Brain microvascular endothelial cell (primary cell): Measurements from ENCODE around the gene PKP3.

Source experiments
- DNase-seq: peaks from one replicate; pipeline ENCODE4 v3.0.0-alpha.2; 2020
- H3K27ac ChIP-seq: fragments of 250-450 bp; sonication (Bioruptor Pico); 2 replicates; pipeline ENCODE4 v1.5.1; 2020; ENCODE audit warnings: mild to moderate bottlenecking, moderate library complexity
- H3K27me3 ChIP-seq: fragments of 250-450 bp; sonication (Bioruptor Pico); replicated peaks from 2 replicates; pipeline ENCODE4 v1.5.1; 2020; ENCODE audit warnings: mild to moderate bottlenecking
- H3K36me3 ChIP-seq: fragments of 250-450 bp; sonication (Bioruptor Pico); replicated peaks from 2 replicates; pipeline ENCODE4 v1.5.1; 2020; ENCODE audit warnings: mild to moderate bottlenecking
- H3K4me3 ChIP-seq: 2 replicates; pipeline ENCODE4 v1.5.1; 2011; ENCODE audit warnings: low read depth, mild to moderate bottlenecking, control low read depth, low read length, moderate library complexity
- CTCF ChIP-seq: IDR thresholded peaks from 2 replicates; pipeline ENCODE4 v1.5.1; 2011; ENCODE audit warnings: low read depth, mild to moderate bottlenecking, moderate library complexity, low read length, control low read depth, inconsistent platforms; ENCODE audit errors: missing control alignments
- in situ Hi-C: cut with HindIII; loops from 2 replicates; pipeline ENCODE4 v1.10.0; 2017; ENCODE audit warnings: low sequenced_read_pairs, low pct_ligation_motif_present

PKP3 gene

GRCh38 chr11:377174-377865, 16.7 kb upstream of the PKP3 start:
- TF ChIP-seq CTCF, result no peak
- Histone ChIP-seq H3K27ac (no peak overlapping the region), H3K36me3 (no peaks in the 10 kb centered on the region), H3K27me3 (no peaks in the 10 kb centered on the region), H3K4me3 (no peak overlapping the region)
- no peak for DNase-seq
- in situ Hi-C loops, result no loop called here

DNA sequence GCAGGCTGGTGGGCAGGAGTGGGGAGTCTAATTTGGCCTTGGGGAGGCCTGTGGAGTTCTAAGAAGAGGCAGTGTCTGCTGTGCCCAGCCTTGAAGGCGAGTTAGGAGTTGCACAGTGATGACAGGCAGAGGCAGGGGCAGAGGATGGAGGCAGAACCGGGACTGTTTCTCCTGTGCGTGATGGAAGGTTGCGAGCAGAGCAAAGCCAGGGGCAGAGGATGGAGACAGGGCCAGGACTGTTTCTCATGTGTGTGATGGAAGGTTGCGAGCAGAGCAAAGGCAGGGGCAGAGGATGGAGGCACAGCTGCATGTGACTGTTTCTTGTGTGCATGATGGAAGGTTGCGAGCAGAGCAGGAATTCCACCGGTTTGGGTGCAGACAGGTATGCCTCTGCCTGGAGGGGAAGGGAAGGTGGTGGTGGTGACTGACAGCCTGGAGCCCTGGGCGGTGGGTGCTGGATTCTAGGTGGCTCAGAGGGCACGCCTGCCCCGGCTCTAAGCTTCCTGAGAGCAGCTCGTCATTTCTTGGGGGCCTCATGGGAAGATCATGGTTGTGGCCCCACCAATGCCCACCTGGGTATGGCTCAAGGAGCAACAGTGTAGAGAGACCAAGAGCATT, 16.0 kb upstream of the PKP3 start:
- no peak for TF ChIP-seq CTCF
- in situ Hi-C loops, result no loop called here
- no peak for DNase-seq

DNA sequence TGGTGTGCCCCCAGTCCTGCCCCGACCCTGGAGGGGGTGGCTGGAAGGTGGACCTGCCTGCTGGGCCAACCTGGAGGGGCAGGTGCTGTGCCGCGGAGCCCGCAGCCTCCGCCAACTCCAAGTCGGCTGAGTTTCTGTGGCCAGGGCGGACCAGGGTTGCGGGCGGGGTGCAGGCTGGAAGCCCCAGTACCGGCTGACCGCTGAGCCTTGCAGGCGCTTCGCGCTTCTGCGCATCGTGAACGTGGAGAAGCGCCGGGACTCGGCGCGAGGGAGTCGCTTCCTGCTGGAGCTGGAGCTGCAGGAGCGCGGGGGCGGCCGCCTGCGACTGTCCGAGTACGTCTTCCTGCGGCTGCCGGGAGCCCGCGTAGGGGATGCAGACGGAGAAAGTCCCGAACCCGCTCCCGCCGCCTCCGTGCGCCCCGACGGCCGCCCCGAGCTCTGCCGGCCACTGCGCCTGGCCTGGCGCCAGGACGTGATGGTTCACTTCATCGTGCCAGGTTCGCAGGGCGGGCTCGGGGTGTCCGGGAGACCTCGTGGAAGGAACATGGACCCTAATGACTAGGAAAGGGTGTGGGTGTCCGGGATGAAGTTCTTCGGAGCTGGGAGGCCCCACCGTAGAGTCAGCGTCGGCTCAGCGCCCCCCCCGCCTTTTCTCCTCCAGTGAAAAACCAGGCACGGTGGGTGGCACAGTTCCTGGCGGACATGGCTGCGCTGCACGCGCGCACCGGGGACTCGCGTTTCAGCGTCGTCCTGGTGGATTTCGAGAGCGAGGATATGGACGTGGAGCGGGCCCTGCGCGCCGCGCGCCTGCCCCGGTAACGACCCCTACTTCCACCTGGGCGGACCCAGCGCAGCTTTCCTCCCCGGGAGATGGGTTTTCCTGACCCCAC, 14.6 kb upstream of the PKP3 start:
- no peak for DNase-seq
- no peak overlapping the region for H3K4me3 ChIP-seq
- in situ Hi-C loops, result no loop called here
- H3K36me3 ChIP-seq, result no peaks in the 10 kb centered on the region
- H3K27ac ChIP-seq, result no peak overlapping the region
- no peak for TF ChIP-seq CTCF
- H3K27me3 ChIP-seq, result no peaks in the 10 kb centered on the region

More for the DNA sequence above, 16.0 kb upstream of the PKP3 start:
- H3K4me3 ChIP-seq, result no peak overlapping the region
- H3K27me3 ChIP-seq, result no peaks in the 10 kb centered on the region
- H3K36me3 ChIP-seq, result no peaks in the 10 kb centered on the region
- H3K27ac ChIP-seq, result no peak overlapping the region

- Histone ChIP-seq H3K4me3 (no peak overlapping the region), H3K27ac (no peak overlapping the region), H3K27me3 (no peaks in the 10 kb centered on the region), H3K36me3 (no peaks in the 10 kb centered on the region)
- in situ Hi-C loops, result no loop called here
- TF ChIP-seq CTCF, result no peak
- no peak for DNase-seq
Measured at GRCh38 chr11:380095-380480, 13.9 kb upstream of the PKP3 start.

GRCh38 chr11:380491-380890, 13.5 kb upstream of the PKP3 start:
- in situ Hi-C loops, result no loop called here
- TF ChIP-seq CTCF, result no peak
- H3K27me3 ChIP-seq, result no peaks in the 10 kb centered on the region
- DNase-seq, result no peak
- no peaks in the 10 kb centered on the region for H3K36me3 ChIP-seq
- no peak overlapping the region for H3K4me3 ChIP-seq
- H3K27ac ChIP-seq, result no peak overlapping the region
